T-helper 22 cell (primary cell): Measurements from ENCODE around the gene GALNT17.
"Not testable (repeated sequence)": the region's sequence is repeated elsewhere in the genome, so short reads cannot be mapped to it uniquely, and the experiment has no call there.

Source experiments
- DNase-seq: peaks from one replicate; pipeline ENCODE4 v3.0.0-alpha.2; 2020; ENCODE audit warnings: low read depth

The GALNT17 gene

GRCh38 chr7:71236230-71237105, 104.5 kb downstream of the GALNT17 start:
- no peak for DNase-seq

- no peak for DNase-seq
Measured at GRCh38 chr7:71237945-71238344, 106.0 kb downstream of the GALNT17 start.

- no peak for DNase-seq
Measured at GRCh38 chr7:71238581-71239295, 106.8 kb downstream of the GALNT17 start.

GRCh38 chr7:71239586-71240268, 107.8 kb downstream of the GALNT17 start:
- no peak for DNase-seq

- no peak for DNase-seq
Measured at GRCh38 chr7:71243736-71244410, 111.9 kb downstream of the GALNT17 start.

GRCh38 chr7:71245038-71245437, 113.1 kb downstream of the GALNT17 start:
- no peak for DNase-seq

- no peak for DNase-seq
Measured at GRCh38 chr7:71251706-71252105, 119.8 kb downstream of the GALNT17 start.

GRCh38 chr7:71254751-71255150, 122.8 kb downstream of the GALNT17 start:
- no peak for DNase-seq

GRCh38 chr7:71255537-71256178, 123.7 kb downstream of the GALNT17 start:
- DNase-seq, result no peak

- no peak for DNase-seq
Measured at GRCh38 chr7:71261066-71261465, 129.1 kb downstream of the GALNT17 start.

- DNase-seq, result not testable (repeated sequence)
Measured at GRCh38 chr7:71262834-71263233, 130.9 kb downstream of the GALNT17 start.

GRCh38 chr7:71264005-71264404, 132.1 kb downstream of the GALNT17 start:
- no peak for DNase-seq

- DNase-seq, result no peak
Measured at GRCh38 chr7:71266912-71267311, 135.0 kb downstream of the GALNT17 start.

- DNase-seq, result no peak
Measured at GRCh38 chr7:71267734-71268469, 136.0 kb downstream of the GALNT17 start.

GRCh38 chr7:71270558-71270957, 138.6 kb downstream of the GALNT17 start:
- DNase-seq, result no peak

- DNase-seq, result no peak
Measured at GRCh38 chr7:71271203-71271602, 139.3 kb downstream of the GALNT17 start.

GRCh38 chr7:71272509-71273490, 140.9 kb downstream of the GALNT17 start:
- DNase-seq, result no peak

GRCh38 chr7:71278257-71278656, 146.3 kb downstream of the GALNT17 start:
- DNase-seq, result no peak

GRCh38 chr7:71281261-71281660, 149.3 kb downstream of the GALNT17 start:
- no peak for DNase-seq

- no peak for DNase-seq
Measured at GRCh38 chr7:71283802-71284201, 151.9 kb downstream of the GALNT17 start.
